Peyer's patch (tissue), 4 donors: ENCODE data around the gene PRR20D. TPM values are rescaled to one million over a fixed set of nuclear protein-coding genes. Genes with fewer than 3 reads are reported as not detected.
"Not testable (repeated sequence)": the region's sequence is repeated elsewhere in the genome, so short reads cannot be mapped to it uniquely, and the experiment has no call there.

Source experiments
- DNase-seq, 3 donors: peaks; one replicate each; pipeline ENCODE4 v3.0.0-alpha.2; 2017 to 2019
- H3K27ac ChIP-seq, 4 donors: fragments of 200-600 bp; sonication (generic); one replicate each; pipeline ENCODE4 v1.5.1; 2016 to 2019
- H3K27me3 ChIP-seq, 2 donors: fragments of 200-600 bp; sonication (generic); one replicate each; pipeline ENCODE4 v1.5.1; 2019
- H3K36me3 ChIP-seq, 3 donors: fragments of 200-600 bp; sonication (generic); one replicate each; pipeline ENCODE4 v1.5.1; 2016 to 2019
- H3K4me1 ChIP-seq, 4 donors: fragments of 200-600 bp; sonication (generic); one replicate each; pipeline ENCODE4 v1.5.1; 2016 to 2019
- H3K4me3 ChIP-seq, 4 donors: fragments of 200-600 bp; sonication (generic); 1 replicate in 3 of 4; 2 replicates in 1 of 4; pipeline ENCODE4 v1.5.1; 2016 to 2019; ENCODE audit warnings: mild to moderate bottlenecking in 1 of 4
- H3K9me3 ChIP-seq, 4 donors: fragments of 200-600 bp; sonication (generic); one replicate each; pipeline ENCODE4 v1.5.1; 2016 to 2019; ENCODE audit warnings: mild to moderate bottlenecking in 1 of 4
- POLR2A ChIP-seq, 2 donors: fragments of 450-650 bp; IDR thresholded peaks; one replicate each; pipeline ENCODE4 v1.5.1; 2017; ENCODE audit warnings: antibody characterized with exemption in 2 of 2, mild to moderate bottlenecking in 2 of 2, moderate library complexity in 2 of 2
- total RNA-seq, 4 donors: library from RNA; depleted of rRNA; stranded (reverse); fragments of >200 nt; gene quantifications; one replicate each; pipeline ENCODE4 v1.1.0, GENCODE V29; 2016
- TF ChIP-seq, protein P1 (sequence below), 6 experiments: fragments of 450-650 bp in 4 of 6; fragments of 200-600 bp in 2 of 6; sonication (generic) in 1 of 6; IDR thresholded peaks; one replicate each; pipeline ENCODE4 v1.5.1; 2017 to 2019; ENCODE audit warnings: antibody characterized with exemption in 6 of 6, mild to moderate bottlenecking in 3 of 6, moderate library complexity in 1 of 6

Gene PRR20D
- total RNA-seq, 4 donors from 2014 or later = not detected

- no peak for DNase-seq
- no peak overlapping the region for H3K27ac ChIP-seq
- H3K36me3 ChIP-seq = no peaks in the 10 kb centered on the region
- TF ChIP-seq, protein P1, sequence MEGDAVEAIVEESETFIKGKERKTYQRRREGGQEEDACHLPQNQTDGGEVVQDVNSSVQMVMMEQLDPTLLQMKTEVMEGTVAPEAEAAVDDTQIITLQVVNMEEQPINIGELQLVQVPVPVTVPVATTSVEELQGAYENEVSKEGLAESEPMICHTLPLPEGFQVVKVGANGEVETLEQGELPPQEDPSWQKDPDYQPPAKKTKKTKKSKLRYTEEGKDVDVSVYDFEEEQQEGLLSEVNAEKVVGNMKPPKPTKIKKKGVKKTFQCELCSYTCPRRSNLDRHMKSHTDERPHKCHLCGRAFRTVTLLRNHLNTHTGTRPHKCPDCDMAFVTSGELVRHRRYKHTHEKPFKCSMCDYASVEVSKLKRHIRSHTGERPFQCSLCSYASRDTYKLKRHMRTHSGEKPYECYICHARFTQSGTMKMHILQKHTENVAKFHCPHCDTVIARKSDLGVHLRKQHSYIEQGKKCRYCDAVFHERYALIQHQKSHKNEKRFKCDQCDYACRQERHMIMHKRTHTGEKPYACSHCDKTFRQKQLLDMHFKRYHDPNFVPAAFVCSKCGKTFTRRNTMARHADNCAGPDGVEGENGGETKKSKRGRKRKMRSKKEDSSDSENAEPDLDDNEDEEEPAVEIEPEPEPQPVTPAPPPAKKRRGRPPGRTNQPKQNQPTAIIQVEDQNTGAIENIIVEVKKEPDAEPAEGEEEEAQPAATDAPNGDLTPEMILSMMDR (IDR thresholded peaks at IDR 0.05) = no peak
- TF ChIP-seq POLR2A (IDR thresholded peaks at IDR 0.05) = no peak
- H3K4me1 ChIP-seq = no peaks in the 10 kb centered on the region
- no peak overlapping the region for H3K4me3 ChIP-seq
- no peaks in the 10 kb centered on the region for H3K9me3 ChIP-seq
- H3K27me3 ChIP-seq = no peaks in the 10 kb centered on the region
Observed at GRCh38 chr13:57138988-57139387, 21.4 kb upstream of the PRR20D start.

DNA sequence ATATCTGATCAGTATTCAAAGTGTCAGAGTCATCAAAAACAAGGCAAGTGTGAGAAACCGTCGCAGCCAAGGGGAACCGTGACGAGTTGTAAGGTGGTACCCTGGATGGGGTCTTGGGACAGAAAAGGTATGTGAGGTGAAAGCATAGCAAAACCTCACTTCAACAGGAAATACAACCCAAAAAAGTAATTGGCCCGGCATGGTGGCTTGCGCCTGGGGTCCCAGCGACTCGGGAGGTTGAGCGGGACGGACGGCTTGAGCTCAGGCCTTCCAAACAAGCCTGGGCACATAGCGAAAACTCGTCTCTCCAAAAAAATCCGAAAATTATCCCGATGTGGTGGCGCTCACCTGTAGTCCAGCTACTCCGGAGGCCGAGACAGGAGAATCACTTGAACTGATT, 20.7 kb upstream of the PRR20D start:
- not testable (repeated sequence) for H3K36me3 ChIP-seq, H3K27ac ChIP-seq, DNase-seq, H3K27me3 ChIP-seq, H3K9me3 ChIP-seq, H3K4me3 ChIP-seq, H3K4me1 ChIP-seq

GRCh38 chr13:57140235-57140968, 20.0 kb upstream of the PRR20D start, which contains the start of gene PRR20A:
PRR20A (plus strand) TSS chr13:57140918; CDS start chr13:57141305, 387 bp downstream.
- not testable (repeated sequence) for DNase-seq, H3K4me3 ChIP-seq, H3K27ac ChIP-seq, H3K27me3 ChIP-seq, H3K36me3 ChIP-seq, H3K9me3 ChIP-seq, H3K4me1 ChIP-seq

- not testable (repeated sequence) for DNase-seq, H3K27me3 ChIP-seq, H3K4me1 ChIP-seq
Observed at GRCh38 chr13:57147188-57147587, 13.2 kb upstream of the PRR20D start, which contains the start of gene PRR20B. PRR20B (plus strand) TSS chr13:57147488; CDS start chr13:57147875, 387 bp downstream.

GRCh38 chr13:57148106-57148505, 12.3 kb upstream of the PRR20D start:
- H3K4me1 ChIP-seq, H3K9me3 ChIP-seq, H3K36me3 ChIP-seq, H3K27ac ChIP-seq, H3K27me3 ChIP-seq, H3K4me3 ChIP-seq, DNase-seq: not testable (repeated sequence)

More at GRCh38 chr13:57147188-57147587, 13.2 kb upstream of the PRR20D start, which contains the start of gene PRR20B:
- H3K36me3 ChIP-seq, H3K9me3 ChIP-seq, H3K27ac ChIP-seq, H3K4me3 ChIP-seq: not testable (repeated sequence)

- H3K4me3 ChIP-seq, H3K4me1 ChIP-seq, DNase-seq, H3K9me3 ChIP-seq, H3K27ac ChIP-seq, H3K36me3 ChIP-seq, H3K27me3 ChIP-seq: not testable (repeated sequence)
Observed at GRCh38 chr13:57153761-57154160, 6.7 kb upstream of the PRR20D start, which contains the start of gene PRR20C. PRR20C (plus strand) TSS chr13:57154061; CDS start chr13:57154448, 387 bp downstream.

GRCh38 chr13:57166897-57167296, 6.5 kb downstream of the PRR20D start, which contains the start of gene PRR20E:
PRR20E (plus strand) TSS chr13:57167197; CDS start chr13:57167584, 387 bp downstream.
- H3K9me3 ChIP-seq, H3K27me3 ChIP-seq, H3K4me1 ChIP-seq, H3K4me3 ChIP-seq, H3K36me3 ChIP-seq, DNase-seq, H3K27ac ChIP-seq: not testable (repeated sequence)

DNA sequence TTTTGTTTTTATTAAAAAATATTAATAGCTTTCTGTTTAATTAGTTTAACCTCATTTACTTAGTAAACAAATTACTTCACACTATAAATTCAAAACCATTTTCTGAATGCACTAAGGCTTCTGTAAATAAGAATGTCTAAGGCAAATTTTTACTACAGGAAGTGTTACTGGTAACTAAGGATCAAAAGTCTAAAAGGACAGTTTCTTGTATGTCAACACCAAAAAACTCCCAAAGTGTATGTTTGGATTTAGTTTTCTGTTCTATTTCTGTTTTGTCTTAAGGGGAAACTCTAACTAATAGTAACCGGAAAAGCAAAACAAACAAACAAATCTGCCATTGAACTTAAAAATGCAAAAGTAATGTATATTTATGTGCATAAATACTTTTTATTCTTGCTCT, 31.2 kb downstream of the PRR20D start:
- no peak overlapping the region for H3K27ac ChIP-seq
- no peaks in the 10 kb centered on the region for H3K9me3 ChIP-seq
- H3K4me3 ChIP-seq = no peak overlapping the region
- no peaks in the 10 kb centered on the region for H3K4me1 ChIP-seq
- no peaks in the 10 kb centered on the region for H3K36me3 ChIP-seq
- H3K27me3 ChIP-seq = no peaks in the 10 kb centered on the region
- DNase-seq = no peak
- no peak for TF ChIP-seq POLR2A (IDR thresholded peaks at IDR 0.05)
- TF ChIP-seq, protein P1 (IDR thresholded peaks at IDR 0.05) = no peak

- TF ChIP-seq POLR2A (IDR thresholded peaks at IDR 0.05) = no peak
- TF ChIP-seq, protein P1 (IDR thresholded peaks at IDR 0.05) = no peak
- no peak for DNase-seq
- H3K4me1 ChIP-seq = no peaks in the 10 kb centered on the region
- H3K36me3 ChIP-seq = no peaks in the 10 kb centered on the region
- no peak overlapping the region for H3K27ac ChIP-seq
- H3K27me3 ChIP-seq = no peaks in the 10 kb centered on the region
- no peak overlapping the region for H3K4me3 ChIP-seq
- no peaks in the 10 kb centered on the region for H3K9me3 ChIP-seq
Observed at GRCh38 chr13:57212989-57213388, 52.6 kb downstream of the PRR20D start.
